K562 (cell line): Measurements from ENCODE around the gene ADGRD1. TPM values are rescaled to one million over a fixed set of nuclear protein-coding genes. Genes with fewer than 3 reads are reported as not detected.

Source experiments
- ATAC-seq: fragments of 200-7000 bp; cut with Tn5 transposase; 3 replicates; pipeline ENCODE4 v1.9.1; 2020; ENCODE audit warnings: moderate library complexity
- BruUV-seq: library from RNA; stranded (reverse); fragments of 400-500 nt; replicated peaks from 2 replicates; lab custom pipeline; 2021; lab: Mats Ljungman, UMichigan
- CTCF ChIA-PET: fragments of 300-600 bp; formaldehyde crosslinking; extraction: SDS; loops from one replicate; lab custom pipeline; 2021; ENCODE audit warnings: low intra/inter-chr PET ratio; lab: Yijun Ruan, JAX
- POLR2A ChIA-PET: fragments of 300-600, 350-650 bp; sonication (Branson Sonifier 250); formaldehyde crosslinking; extraction: SDS; loops from one replicate; lab custom pipeline; 2021; ENCODE audit warnings: antibody characterized with exemption, inconsistent platforms; lab: Yijun Ruan, JAX
- DNase-seq, 4 experiments: peaks; one replicate each; pipeline versions ENCODE4 v3.0.0 to v3.0.0-alpha.2; 2011 to 2018; ENCODE audit warnings: low spot score in 3 of 4, mixed read lengths in 3 of 4; ENCODE audit errors: extremely low read depth in 1 of 4
- FAIRE-seq: peaks from 2 replicates; lab custom pipeline; 2011; peaks lifted over from hg19 to GRCh38; lab: Jason Lieb, UNC
- H2AFZ ChIP-seq: 2 replicates; pipeline ENCODE4 v1.6.0; 2011; ENCODE audit warnings: low read depth, low read length, control low read depth, inconsistent platforms
- H3K27ac ChIP-seq: fragments of 200-600 bp; 3 replicates; pipeline ENCODE4 v1.8.0; 2011; ENCODE audit warnings: low read depth, mild to moderate bottlenecking, control low read depth, inconsistent platforms, low read length, moderate library complexity, mixed read lengths; ENCODE audit errors: extremely low read depth
- H3K27me3 ChIP-seq, 2 experiments: fragments of 300-600 bp in 1 of 2; 2 replicates in 1 of 2; 3 replicates in 1 of 2; pipeline versions ENCODE4 v1.6.0 to v1.8.0; 2011; ENCODE audit warnings: inconsistent platforms in 2 of 2, low read length in 2 of 2, mild to moderate bottlenecking in 1 of 2, mixed read lengths in 1 of 2, moderate library complexity in 1 of 2; ENCODE audit not compliant: control insufficient read depth in 2 of 2, insufficient read depth in 2 of 2
- H3K36me3 ChIP-seq: fragments of 300-600 bp; 3 replicates; pipeline ENCODE4 v1.8.0; 2011; ENCODE audit warnings: mild to moderate bottlenecking, low read length, inconsistent platforms; ENCODE audit not compliant: control insufficient read depth, insufficient read depth
- H3K4me1 ChIP-seq, 2 experiments: fragments of 200-600 bp in 1 of 2; replicated peaks in 1 of 2; 2 replicates in 1 of 2; 3 replicates in 1 of 2; pipeline versions ENCODE4 v1.5.1 to v1.8.0; 2011; ENCODE audit warnings: inconsistent platforms in 2 of 2, low read length in 2 of 2, mild to moderate bottlenecking in 1 of 2, mixed read lengths in 1 of 2, moderate library complexity in 1 of 2; ENCODE audit not compliant: control insufficient read depth in 2 of 2, insufficient read depth in 2 of 2
- H3K4me2 ChIP-seq: 2 replicates; pipeline ENCODE4 v1.6.1; 2011; ENCODE audit warnings: low read length, control low read depth, inconsistent platforms, mixed read lengths; ENCODE audit not compliant: insufficient read depth
- H3K4me3 ChIP-seq: fragments of 200-600 bp; sonication (generic), shearing (Covaris generic); 2 replicates; pipeline ENCODE4 v1.5.1; 2016; ENCODE audit warnings: control low read depth, inconsistent platforms
- H3K79me2 ChIP-seq: fragments of 200-600 bp; 3 replicates; pipeline ENCODE4 v1.8.0; 2011; ENCODE audit warnings: low read length, inconsistent platforms; ENCODE audit not compliant: control insufficient read depth, insufficient read depth
- H3K9ac ChIP-seq, 2 experiments: 2 replicates each; pipeline versions ENCODE4 v1.6.0 to v1.6.1; 2011; ENCODE audit warnings: low read depth in 2 of 2, low read length in 2 of 2, control low read depth in 1 of 2, inconsistent platforms in 1 of 2, mild to moderate bottlenecking in 1 of 2, mixed read lengths in 1 of 2; ENCODE audit not compliant: insufficient read depth in 1 of 2
- H3K9me1 ChIP-seq: one replicate; pipeline ENCODE4 v1.6.0; 2011; ENCODE audit warnings: inconsistent platforms, mild to moderate bottlenecking, low read length, moderate library complexity; ENCODE audit not compliant: control insufficient read depth, insufficient read depth
- H3K9me3 ChIP-seq: replicated peaks from 2 replicates; pipeline ENCODE4 v1.5.1; 2011; ENCODE audit warnings: low read depth, low read length, inconsistent platforms; ENCODE audit not compliant: control insufficient read depth, insufficient read depth
- H4K20me1 ChIP-seq: replicated peaks from 2 replicates; pipeline ENCODE4 v1.6.1; 2011; ENCODE audit warnings: low read length, inconsistent platforms, mixed read lengths; ENCODE audit not compliant: control insufficient read depth, insufficient read depth
- CBX3 ChIP-seq, 2 experiments: IDR thresholded peaks; 1 replicate in 1 of 2; 2 replicates in 1 of 2; pipeline ENCODE4 v1.6.1; 2012; ENCODE audit warnings: inconsistent platforms in 2 of 2, low read length in 2 of 2, borderline replicate concordance in 1 of 2, control low read depth in 1 of 2
- CREB1 ChIP-seq, 2 experiments: sonication (generic) in 1 of 2; formaldehyde crosslinking in 1 of 2; IDR thresholded peaks; 2 replicates each; pipeline versions ENCODE4 v1.6.1 to v1.8.0; 2012 to 2022; ENCODE audit warnings: inconsistent platforms in 1 of 2, mild to moderate bottlenecking in 1 of 2, missing genetic modification reagents in 1 of 2, moderate library complexity in 1 of 2
- EGR1 ChIP-seq: fragments of 450-650 bp; conservative IDR thresholded peaks from 2 replicates; pipeline ENCODE4 v1.6.1; 2017; ENCODE audit warnings: mild to moderate bottlenecking
- HDGF ChIP-seq: fragments of 450-650 bp; IDR thresholded peaks from 2 replicates; pipeline ENCODE4 v1.6.1; 2016
- HEY1 ChIP-seq: fragments of 250-450 bp; sonication (Bioruptor Pico); IDR thresholded peaks from 2 replicates; pipeline ENCODE4 v1.5.0; 2020; ENCODE audit warnings: mild to moderate bottlenecking, moderate library complexity, borderline replicate concordance
- LEF1 ChIP-seq: fragments of 450-650 bp; IDR thresholded peaks from 2 replicates; pipeline ENCODE4 v1.6.1; 2016; ENCODE audit warnings: mild to moderate bottlenecking
- MIER1 ChIP-seq: fragments of 450-650 bp; IDR thresholded peaks from 2 replicates; pipeline ENCODE4 v1.6.1; 2016; ENCODE audit warnings: antibody characterized with exemption, mild to moderate bottlenecking, low read depth
- MYBL2 ChIP-seq, 2 experiments: fragments of 450-650 bp in 1 of 2; sonication (generic) in 1 of 2; formaldehyde crosslinking in 1 of 2; IDR thresholded peaks; 2 replicates each; pipeline versions ENCODE4 v1.6.1 to v1.8.1; 2017 to 2022; ENCODE audit warnings: borderline replicate concordance in 1 of 2, inconsistent platforms in 1 of 2, low read depth in 1 of 2, mild to moderate bottlenecking in 1 of 2, missing genetic modification reagents in 1 of 2, moderate library complexity in 1 of 2
- ZNF263 ChIP-seq: sonication (generic); formaldehyde crosslinking; IDR thresholded peaks from 2 replicates; pipeline ENCODE4 v1.8.0; 2022; ENCODE audit warnings: mild to moderate bottlenecking, missing genetic modification reagents, borderline replicate concordance
- ZNF507 ChIP-seq: conservative IDR thresholded peaks from 2 replicates; pipeline ENCODE4 v1.6.1; 2017; ENCODE audit warnings: missing genetic modification characterization, missing compliant biosample characterization
- ZNF79 ChIP-seq: fragments of 250-450 bp; sonication (Bioruptor Pico); IDR thresholded peaks from 2 replicates; pipeline ENCODE4 v1.4.0; 2020; ENCODE audit warnings: low read depth, mild to moderate bottlenecking, moderate library complexity
- WGBS: fragments of 100-300 bp; shearing (Covaris generic); methylation state at CpG from one replicate; pipeline ENCODE4 v1.1.6; 2016; ENCODE audit warnings: low coverage, mixed read lengths; ENCODE audit not compliant: insufficient coverage; ENCODE audit errors: missing lambda C conversion rate; 5-methylcytosine and 5-hydroxymethylcytosine counted together
- in situ Hi-C: fragments of 300-500 bp; cut with MboI; formaldehyde crosslinking; loops from 4 replicates; pipeline ENCODE4 v1.15.0; 2018; ENCODE audit warnings: inconsistent platforms, mixed read lengths
- intact Hi-C: fragments of 100-400 bp; cut with micrococcal nuclease; formaldehyde crosslinking; loops from 2 replicates; pipeline ENCODE4 v1.14.2; 2022
- polyA plus RNA-seq, 8 experiments: library from polyadenylated mRNA; depleted of rRNA in 4 of 8; stranded (reverse) in 5 of 8; unstranded in 3 of 8; fragments of >200 nt; fragmentation: Nextera tagmentation in 2 of 8; fragmentation: Illumina TruSeq in 1 of 8; extraction: Ambion mirVana in 2 of 8; extraction: Trizol in 1 of 8; gene quantifications; 2 replicates each; pipeline versions ENCODE4 v1.2.1 to v1.2.3, GENCODE V29; 2011 to 2014; ENCODE audit warnings: inconsistent platforms in 1 of 8, missing spikeins in 1 of 8
- total RNA-seq, 7 experiments: library from RNA; depleted of rRNA in 6 of 7; stranded (reverse); fragments of >200 nt in 6 of 7; fragmentation: Illumina TruSeq in 2 of 7; extraction: Trizol in 2 of 7; gene quantifications; 2 replicates each; pipeline versions ENCODE4 v1.2.1 to v1.2.3, GENCODE V29; 2011 to 2021; ENCODE audit warnings: low replicate concordance in 1 of 7
- TF ChIP-seq, protein P1 (sequence below): fragments of 250-450 bp; sonication (Bioruptor Pico); IDR thresholded peaks from 2 replicates; pipeline ENCODE4 v1.4.0; 2020; ENCODE audit warnings: mild to moderate bottlenecking
- TF ChIP-seq, protein P2 (sequence below): fragments of 250-450 bp; sonication (Bioruptor Pico); IDR thresholded peaks from 2 replicates; pipeline ENCODE4 v1.5.0; 2020; ENCODE audit warnings: mild to moderate bottlenecking, borderline replicate concordance

Gene ADGRD1
- total and polyA plus RNA-seq, 9 of the 15 experiments (the other 6 are each of a cell fraction or from before 2014, with no cell fraction given) = 1.7 to 11.7 (median 3.3) TPM

DNA sequence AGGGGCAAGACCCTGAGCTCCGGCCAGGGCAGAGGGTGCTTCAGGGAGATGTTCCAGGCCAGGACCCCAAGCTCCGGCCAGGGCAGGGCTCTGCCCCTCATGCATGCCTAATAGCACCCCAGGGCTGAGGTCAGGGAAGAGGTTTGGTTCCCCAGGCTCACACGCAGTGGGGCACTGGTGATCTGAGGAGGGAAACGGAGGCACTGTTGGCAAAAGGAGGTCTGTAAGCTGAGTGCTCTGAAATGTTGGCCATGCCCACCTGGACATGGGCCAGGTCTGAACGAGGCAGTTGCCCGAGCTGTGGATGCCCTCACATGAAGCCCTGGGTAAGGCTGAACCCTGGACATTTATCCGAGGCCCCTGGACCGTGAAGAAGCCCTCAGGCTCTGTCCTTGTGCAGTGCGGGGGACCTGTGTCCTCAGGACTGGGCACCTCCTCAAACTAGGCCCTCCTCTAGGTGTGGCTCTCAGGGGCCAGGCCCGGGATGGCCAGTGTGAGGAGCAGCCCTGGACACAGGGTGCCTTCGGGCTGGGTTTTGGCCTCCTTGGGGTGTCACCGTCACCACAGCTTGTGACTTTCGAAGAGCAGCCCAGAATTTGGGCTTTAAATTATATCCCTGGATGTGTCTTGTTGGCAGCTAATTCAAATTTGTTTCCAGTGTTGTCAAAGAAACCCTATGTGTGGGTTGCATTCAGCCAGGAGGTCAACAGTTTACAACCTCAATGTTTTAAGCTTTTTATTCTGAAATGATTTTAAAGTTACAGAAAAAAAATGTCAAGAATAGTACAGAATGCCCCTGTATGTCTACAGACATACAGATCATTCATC is 66.8 kb downstream of the ADGRD1 start:
- no peak overlapping the region for H2AFZ ChIP-seq
- 24% methylated on average over 13 of the region's 13 CpGs for WGBS
- H3K36me3 ChIP-seq = no peaks in the 10 kb centered on the region; the same call in 2 of the 3 replicates
- H3K4me1 ChIP-seq = peaks cover 0 to 5% of the 10 kb centered on the region in 2 experiments; a peak in 1 of 5 replicates
- POLR2A ChIA-PET = interaction anchor here (1.6 kb wide), 1 partner anchor 11 kb away, joined by 7 read pairs; no protein-coding TSS in a partner anchor
- no peaks in the 10 kb centered on the region for H3K79me2 ChIP-seq
- H3K9me1 ChIP-seq = peaks cover 2% of the 10 kb centered on the region
- H3K9me3 ChIP-seq = no peaks in the 10 kb centered on the region
- H3K4me3 ChIP-seq = no peak overlapping the region
- FAIRE-seq (no peak), ATAC-seq (no peak), DNase-seq (no peak)
- BruUV-seq = no TSS peak
- in situ Hi-C loops = no loop called here
- TF ChIP-seq CREB1 (IDR thresholded peaks at IDR 0.05) (no peak), CREB1 (CRISPR knock-in tag; IDR thresholded peaks at IDR 0.05) (no peak), ZNF507 (tag) (no peak), ZNF263 (CRISPR knock-in tag) (no peak), LEF1 (no peak), MIER1 (no peak), HEY1 (CRISPR knock-in tag) (no peak), HDGF (no peak), EGR1 (no peak), ZNF79 (CRISPR knock-in tag) (no peak), MYBL2 (IDR thresholded peaks at IDR 0.05; ENCODE audit: low read depth) (no peak), MYBL2 (CRISPR knock-in tag; IDR thresholded peaks at IDR 0.05; ENCODE audit: borderline replicate concordance) (no peak), CBX3 (IDR thresholded peaks at IDR 0.05; ENCODE audit: borderline replicate concordance in 1 of 2, low read length in 2 of 2) (no peak)
- TF ChIP-seq, protein P1, sequence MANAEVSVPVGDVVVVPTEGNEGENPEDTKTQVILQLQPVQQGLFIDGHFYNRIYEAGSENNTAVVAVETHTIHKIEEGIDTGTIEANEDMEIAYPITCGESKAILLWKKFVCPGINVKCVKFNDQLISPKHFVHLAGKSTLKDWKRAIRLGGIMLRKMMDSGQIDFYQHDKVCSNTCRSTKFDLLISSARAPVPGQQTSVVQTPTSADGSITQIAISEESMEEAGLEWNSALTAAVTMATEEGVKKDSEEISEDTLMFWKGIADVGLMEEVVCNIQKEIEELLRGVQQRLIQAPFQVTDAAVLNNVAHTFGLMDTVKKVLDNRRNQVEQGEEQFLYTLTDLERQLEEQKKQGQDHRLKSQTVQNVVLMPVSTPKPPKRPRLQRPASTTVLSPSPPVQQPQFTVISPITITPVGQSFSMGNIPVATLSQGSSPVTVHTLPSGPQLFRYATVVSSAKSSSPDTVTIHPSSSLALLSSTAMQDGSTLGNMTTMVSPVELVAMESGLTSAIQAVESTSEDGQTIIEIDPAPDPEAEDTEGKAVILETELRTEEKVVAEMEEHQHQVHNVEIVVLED = no peak
- TF ChIP-seq, protein P2, sequence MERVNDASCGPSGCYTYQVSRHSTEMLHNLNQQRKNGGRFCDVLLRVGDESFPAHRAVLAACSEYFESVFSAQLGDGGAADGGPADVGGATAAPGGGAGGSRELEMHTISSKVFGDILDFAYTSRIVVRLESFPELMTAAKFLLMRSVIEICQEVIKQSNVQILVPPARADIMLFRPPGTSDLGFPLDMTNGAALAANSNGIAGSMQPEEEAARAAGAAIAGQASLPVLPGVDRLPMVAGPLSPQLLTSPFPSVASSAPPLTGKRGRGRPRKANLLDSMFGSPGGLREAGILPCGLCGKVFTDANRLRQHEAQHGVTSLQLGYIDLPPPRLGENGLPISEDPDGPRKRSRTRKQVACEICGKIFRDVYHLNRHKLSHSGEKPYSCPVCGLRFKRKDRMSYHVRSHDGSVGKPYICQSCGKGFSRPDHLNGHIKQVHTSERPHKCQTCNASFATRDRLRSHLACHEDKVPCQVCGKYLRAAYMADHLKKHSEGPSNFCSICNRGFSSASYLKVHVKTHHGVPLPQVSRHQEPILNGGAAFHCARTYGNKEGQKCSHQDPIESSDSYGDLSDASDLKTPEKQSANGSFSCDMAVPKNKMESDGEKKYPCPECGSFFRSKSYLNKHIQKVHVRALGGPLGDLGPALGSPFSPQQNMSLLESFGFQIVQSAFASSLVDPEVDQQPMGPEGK (CRISPR knock-in tag) = no peak
- intact Hi-C loops = no loop called here
- H3K9ac ChIP-seq = no peak overlapping the region; a peak in 1 of 4 replicates
- H3K27ac ChIP-seq = no peak overlapping the region
- peaks cover 5% of the 10 kb centered on the region; the same call in 1 of the 2 replicates for H4K20me1 ChIP-seq
- peaks cover 9 to 58% of the 10 kb centered on the region in 2 experiments; a peak in 4 of 5 replicates for H3K27me3 ChIP-seq
- no peak overlapping the region for H3K4me2 ChIP-seq
- CTCF ChIA-PET = no interaction called here
